GM08714 (cell line): ENCODE measurements around the gene RAD54L.

Experiments
- H3K4me3 ChIP-seq: fragments of 200-500 bp; sonication (Bioruptor generic); 2 replicates; pipeline ENCODE4 v1.5.1; 2014; ENCODE audit warnings: mild to moderate bottlenecking, low read length, inconsistent platforms
- ZNF274 ChIP-seq: IDR thresholded peaks from 2 replicates; pipeline ENCODE4 v1.6.1; 2012; ENCODE audit warnings: mild to moderate bottlenecking, low read depth, low read length

RAD54L gene

DNA sequence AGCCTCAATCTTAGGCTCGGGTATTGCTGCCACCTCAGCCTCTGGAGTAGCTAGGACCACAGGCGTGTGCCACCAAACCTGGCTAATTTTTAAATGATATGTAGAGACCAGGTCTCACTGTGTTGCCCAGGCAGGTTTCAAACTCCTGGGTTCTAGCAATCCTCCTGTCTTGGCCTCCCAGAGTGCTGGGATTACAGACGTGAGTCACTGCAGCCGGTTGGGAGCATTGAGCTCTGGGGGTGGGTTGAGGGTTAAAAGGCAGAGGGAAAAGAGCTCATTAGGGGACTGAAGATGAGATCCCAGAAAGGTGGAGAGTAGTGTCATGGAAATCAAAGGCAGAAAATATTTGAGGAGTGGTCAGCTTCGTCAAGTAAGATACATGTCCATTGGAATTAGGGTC, 7.1 kb downstream of the RAD54L start:
- no peak overlapping the region for H3K4me3 ChIP-seq
- TF ChIP-seq ZNF274: no peak

DNA sequence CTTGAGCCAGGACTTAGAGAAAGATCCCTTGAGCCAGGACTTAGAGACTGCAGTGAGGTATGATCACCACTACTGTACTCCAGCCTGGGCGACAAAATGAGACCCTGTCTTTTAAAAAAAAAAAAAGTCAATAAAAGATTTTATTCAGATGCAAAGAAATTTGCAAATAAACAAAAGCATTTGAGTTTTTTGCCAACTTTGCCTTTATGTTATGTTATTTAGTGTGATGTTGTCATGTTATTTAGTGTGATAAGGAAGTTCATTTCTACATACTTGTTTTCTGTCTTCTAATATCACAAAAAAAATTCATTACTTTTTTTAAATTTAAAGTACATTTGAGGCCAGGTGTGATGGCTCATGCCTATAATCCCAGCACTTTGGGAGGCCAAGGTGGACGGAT, 9.0 kb downstream of the RAD54L start:
- no peak overlapping the region for H3K4me3 ChIP-seq
- no peak for TF ChIP-seq ZNF274

DNA sequence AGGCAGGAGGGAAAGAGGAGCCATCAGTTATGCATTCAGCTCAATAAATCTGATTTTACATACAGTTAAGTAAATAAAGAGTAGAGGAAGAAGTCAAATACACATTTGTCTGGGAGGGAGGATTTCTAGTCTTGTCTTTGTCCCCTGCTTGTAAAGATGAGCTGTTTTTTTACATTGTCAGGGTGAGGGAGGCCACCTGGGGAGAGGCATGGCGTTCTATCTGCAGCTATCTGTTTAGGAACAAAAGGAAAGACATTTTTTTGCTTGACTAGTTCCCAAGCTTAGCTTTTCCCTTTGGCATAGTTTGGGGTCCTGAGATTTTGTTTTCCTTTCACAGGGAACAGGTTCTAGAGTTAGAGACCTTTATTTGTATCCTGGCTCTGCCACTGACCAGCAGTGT, 14.9 kb downstream of the RAD54L start:
- no peak for TF ChIP-seq ZNF274
- H3K4me3 ChIP-seq: no peak overlapping the region

DNA sequence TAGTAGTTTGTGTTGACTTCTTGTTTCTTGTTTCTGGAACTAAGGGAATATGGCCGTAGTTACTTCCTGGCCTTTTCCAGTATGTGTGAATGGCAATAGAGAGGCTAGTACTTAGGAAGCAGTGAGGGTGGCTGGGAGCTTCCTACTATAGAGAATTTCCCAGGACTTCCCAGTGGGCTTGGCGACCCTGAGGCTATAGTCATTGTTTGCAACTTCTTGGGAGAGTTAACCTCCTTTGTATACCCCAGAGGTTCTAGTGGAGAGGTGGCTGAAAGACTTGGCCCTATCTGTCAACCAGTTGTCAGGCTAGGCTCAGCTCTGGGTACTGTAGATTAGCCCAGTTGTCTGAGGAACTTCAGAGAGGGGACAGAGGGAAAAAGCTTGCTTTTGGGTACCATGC, 15.6 kb downstream of the RAD54L start:
- TF ChIP-seq ZNF274: no peak

DNA sequence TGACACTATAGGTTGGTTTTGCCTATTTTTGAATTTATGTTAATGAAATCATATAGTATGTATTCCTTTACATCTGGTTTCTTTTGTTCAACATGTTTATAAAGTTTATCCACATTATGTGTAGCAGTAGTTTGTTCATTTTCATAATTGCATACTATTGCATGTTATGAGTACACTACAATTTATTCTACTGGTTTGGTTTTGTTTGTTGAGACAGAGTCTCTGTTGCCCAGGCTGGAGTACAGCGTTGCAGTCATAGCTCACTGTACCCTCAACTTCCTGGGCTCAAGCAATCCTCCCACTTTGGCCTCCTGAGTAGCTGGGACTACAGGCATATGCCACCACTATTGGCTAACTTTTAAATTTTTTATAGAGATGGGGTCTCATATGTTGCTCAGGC, 21.0 kb downstream of the RAD54L start:
- H3K4me3 ChIP-seq: no peak overlapping the region
- TF ChIP-seq ZNF274: no peak

More for the DNA sequence above, 15.6 kb downstream of the RAD54L start:
- H3K4me3 ChIP-seq: no peak overlapping the region

DNA sequence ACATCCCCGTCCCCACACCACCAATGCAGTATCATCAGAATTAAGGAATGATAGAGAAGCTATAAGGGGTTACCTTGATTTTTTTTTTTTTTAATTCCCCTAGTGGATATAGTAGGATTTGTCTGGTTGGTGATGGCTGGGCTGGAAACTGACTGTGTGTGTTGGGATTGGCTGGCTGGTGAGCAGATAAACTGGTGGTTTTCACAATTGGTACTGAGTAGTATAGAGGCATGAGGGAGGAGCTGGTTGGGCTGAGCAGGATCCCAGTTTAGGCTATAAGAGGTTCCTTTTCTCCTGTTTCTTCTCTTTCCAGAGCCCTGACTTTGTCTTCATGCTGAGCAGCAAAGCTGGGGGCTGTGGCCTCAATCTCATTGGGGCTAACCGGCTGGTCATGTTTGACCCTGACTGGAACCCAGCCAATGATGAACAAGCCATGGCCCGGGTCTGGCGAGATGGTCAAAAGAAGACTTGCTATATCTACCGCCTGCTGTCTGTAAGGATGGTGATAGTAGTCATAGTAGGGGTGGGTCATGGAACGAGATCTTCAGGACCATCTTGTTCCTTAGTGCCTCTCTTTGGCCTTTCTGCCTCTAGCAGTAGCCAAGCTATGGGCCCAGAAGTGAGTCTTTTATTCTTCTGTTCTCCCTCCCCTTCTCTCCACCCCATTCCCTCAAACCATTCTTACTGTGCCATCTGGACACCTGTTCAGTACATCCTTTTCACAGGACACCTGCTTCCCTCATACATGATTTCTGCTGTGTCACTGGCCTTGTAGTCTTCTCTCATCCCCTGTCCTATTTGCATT, 26.9 kb downstream of the RAD54L start:
- TF ChIP-seq ZNF274: no peak
- no peak overlapping the region for H3K4me3 ChIP-seq

DNA sequence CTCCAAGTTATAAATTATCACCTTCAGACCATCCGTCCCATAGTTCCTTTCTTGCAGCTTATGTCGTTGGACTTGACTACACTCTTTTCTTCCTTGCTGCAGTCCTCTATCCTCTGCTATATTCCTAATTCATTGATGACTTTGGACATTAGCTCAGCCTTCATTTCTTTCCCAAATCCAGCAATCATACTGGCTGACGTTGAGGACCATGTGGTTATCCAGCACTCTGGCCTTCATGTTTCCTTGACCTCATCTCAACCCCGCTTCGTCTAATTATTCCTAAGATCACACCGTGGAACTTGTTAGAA, 27.4 kb downstream of the RAD54L start:
- TF ChIP-seq ZNF274: no peak
- H3K4me3 ChIP-seq: no peak overlapping the region

DNA sequence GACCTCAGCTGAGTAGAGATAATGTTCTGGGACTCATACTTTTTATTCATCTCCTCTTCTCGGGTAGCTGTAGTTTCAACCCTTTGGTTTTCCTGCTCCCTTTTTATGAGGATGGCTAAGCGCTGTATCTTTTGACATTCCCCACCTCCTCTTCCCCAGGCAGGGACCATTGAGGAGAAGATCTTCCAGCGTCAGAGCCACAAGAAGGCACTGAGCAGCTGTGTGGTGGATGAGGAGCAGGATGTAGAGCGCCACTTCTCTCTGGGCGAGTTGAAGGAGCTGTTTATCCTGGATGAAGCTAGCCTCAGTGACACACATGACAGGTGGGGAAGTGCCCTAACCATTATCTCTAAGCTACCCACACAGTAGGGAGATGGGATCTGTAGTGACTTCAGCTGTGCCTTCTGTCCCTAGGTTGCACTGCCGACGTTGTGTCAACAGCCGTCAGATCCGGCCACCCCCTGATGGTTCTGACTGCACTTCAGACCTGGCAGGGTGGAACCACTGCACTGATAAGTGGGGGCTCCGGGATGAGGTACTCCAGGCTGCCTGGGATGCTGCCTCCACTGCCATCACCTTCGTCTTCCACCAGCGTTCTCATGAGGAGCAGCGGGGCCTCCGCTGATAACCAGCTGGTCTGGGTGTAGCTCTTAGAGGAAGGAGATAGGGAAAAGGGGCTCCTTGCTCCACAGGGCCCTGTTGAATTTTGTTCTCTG, 30.3 kb downstream of the RAD54L start:
- no peak for TF ChIP-seq ZNF274
- no peak overlapping the region for H3K4me3 ChIP-seq

DNA sequence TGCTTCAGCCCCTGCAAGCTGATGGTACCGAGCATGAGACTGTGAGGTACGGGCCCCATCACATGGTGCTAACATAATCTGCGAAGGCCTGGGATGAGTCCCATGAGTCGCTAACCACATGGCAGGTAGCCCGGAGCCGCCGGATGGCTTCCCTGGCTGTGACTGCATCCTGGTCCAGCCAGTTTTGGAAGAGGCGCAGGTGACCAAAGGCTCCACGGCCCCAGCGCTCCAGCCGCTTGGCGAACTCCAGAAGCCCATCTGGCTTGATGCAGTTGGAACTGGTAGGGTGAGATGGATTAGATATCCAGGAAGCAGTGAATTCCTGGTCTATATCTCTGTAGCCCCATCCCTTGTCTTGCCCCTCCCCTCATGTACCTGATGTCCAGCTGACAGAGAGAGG, 31.2 kb downstream of the RAD54L start:
- H3K4me3 ChIP-seq: no peak overlapping the region
- no peak for TF ChIP-seq ZNF274

DNA sequence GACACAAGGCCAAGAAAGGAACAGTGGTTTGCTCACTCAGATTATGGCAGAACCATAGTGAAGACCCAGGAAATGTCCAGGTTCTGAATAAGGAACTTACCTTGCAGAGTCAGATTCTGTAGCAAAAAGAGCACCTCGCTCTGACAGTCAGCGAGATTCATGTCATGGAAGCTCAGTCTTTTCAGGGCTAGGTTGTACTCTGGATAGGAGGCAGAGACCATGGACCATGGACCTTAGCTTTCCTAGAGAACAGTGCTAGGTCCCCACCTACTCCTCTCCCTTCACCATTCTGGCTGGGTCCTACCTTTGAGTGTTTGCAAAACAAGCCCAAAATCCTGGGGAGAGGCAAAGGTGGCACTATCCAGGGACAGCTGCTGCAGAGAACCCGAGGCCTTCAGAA, 32.5 kb downstream of the RAD54L start:
- no peak overlapping the region for H3K4me3 ChIP-seq
- TF ChIP-seq ZNF274: no peak

DNA sequence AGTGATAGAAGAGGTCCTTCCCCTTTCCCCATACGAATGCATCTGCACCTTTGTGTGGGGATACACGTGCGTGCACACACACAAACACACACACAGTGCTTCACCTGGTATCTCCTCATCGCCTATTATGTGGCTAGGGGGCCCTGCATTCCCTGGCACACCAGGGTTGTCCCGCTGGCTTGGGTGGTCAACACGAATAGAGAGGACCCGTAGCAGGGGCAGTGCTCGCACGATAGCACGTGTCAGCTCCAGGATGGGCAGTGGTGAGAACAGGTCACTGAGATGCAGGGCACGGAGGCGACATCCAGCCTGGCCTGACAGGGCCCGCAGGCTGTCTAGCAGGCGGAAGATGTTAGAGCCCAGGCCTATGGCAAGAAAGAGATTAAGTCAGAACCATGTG, 33.5 kb downstream of the RAD54L start:
- H3K4me3 ChIP-seq: no peak overlapping the region
- TF ChIP-seq ZNF274: no peak

DNA sequence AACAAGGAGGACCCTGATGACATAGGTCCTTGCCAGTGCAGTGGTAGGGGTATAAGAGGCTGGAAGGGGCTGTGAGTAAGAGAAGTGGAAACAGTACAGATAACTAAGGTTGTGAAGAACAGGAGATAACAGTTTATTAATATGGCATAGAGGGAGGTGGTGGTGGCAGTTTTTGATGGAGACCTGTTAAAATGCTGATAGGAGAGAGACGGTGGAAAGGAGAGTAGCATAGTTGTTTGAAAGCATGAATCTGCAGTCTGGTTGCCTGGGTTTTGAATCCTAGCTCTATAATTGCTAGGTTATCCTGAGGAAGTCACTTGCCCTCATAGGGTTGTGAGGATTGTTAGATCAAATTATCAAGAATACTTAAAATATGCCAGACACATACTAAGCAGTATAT, 36.5 kb downstream of the RAD54L start:
- TF ChIP-seq ZNF274: no peak
- no peak overlapping the region for H3K4me3 ChIP-seq

DNA sequence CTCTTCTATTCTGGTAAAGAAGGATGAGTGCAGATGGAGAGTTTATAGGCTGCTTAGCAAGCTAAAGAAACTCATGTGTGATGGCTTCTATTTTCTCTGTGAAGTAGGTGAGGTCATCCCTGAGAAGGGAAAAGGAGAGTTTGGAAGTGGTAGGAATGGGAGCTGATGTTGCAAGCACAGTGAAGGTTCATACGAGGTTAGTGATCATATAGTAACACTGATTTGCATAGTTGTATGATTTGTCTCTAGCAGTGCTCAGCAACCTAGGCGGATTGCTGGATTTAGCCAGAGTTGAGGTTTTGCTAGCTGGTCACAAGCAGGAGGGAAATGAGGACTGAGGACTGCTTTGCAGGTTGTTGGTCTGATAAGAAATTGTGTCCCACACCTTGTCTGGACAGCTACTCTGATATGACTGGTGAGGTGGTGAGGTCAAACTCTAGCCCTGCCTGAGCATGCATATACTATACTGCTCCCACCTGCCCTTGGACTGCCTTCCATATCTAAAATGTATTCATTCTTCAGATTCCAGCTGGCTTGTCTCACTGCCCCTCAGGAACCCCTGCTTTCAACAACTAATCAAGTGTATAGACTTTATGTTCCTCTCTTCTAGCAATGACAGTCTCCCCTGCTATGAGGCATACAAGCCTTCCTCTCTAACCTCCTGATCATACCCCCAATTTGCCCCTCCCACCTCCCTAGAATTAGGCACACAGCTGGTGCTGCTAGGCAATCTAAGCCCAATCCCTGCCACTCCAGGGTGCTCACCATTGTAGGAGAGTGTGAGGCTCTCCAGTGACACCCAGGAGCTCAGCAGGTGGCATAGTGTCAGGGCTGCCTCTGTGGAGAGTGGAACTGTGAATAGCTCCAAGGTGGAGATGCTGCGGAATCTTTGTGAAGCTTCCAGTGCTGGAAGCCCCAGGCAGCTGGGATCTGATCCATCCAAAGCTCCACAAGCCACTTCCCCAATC, 37.3 kb downstream of the RAD54L start:
- no peak overlapping the region for H3K4me3 ChIP-seq
- TF ChIP-seq ZNF274: no peak

DNA sequence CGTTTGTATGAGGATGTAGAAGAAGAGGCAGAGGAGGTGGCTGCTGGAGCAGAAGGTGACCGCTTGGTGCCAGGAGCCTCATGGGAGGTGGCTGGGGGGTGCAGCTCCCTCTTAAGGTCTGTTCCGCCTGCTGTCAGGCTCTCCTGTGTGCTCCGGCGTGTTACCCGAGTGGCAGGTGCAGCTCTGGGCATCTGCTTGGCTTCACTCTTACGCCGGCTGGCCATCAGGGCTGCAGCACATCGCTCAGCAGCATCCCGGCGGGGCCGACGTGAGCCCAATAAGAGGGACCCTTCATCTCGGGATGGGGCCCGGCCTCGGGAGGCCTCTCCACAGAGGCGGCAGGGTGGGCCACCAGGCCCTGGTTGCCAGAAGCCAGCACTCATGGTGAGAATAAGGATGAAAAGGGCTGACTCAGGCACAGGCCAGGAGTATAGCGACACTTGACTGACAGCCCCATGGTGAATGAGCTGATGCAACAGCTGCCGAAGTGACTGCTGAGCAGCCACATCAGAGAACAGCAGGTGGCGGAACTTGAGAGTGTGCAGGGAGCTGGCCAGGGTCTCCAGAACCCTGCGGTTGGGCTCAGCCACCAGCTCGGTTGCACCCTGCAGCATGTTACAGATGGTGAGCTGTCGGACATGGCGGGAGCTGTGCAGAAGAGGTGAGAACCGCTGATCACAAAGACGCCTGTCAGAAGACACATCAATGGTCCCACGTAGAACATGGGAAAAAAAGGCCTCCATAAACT, 38.3 kb downstream of the RAD54L start:
- no peak for TF ChIP-seq ZNF274
- no peak overlapping the region for H3K4me3 ChIP-seq
